LNCAP (cell line): ENCODE measurements around the gene QRSL1.

Experiments
- TF ChIP-seq, protein P1 (sequence below): fragments of 450-650 bp; IDR thresholded peaks from 2 replicates; pipeline ENCODE4 v1.5.1; 2017; ENCODE audit warnings: mild to moderate bottlenecking

The QRSL1 gene

DNA sequence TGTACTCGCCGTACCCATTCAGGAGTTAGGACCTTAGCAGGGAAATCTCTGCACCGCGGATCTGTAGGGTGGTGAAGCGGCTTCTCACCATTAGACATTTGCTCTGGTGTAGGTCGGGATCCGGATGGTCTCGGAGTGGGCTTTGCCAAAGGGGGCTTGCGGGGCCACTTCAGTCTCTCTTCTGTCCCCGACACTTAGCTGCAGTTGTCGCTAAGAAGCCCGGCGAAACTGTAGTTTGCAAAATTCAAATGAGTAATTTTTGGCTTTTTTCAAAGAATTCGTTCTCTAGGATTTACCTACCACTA lies 433 bp downstream of the QRSL1 start:
- TF ChIP-seq, protein P1, sequence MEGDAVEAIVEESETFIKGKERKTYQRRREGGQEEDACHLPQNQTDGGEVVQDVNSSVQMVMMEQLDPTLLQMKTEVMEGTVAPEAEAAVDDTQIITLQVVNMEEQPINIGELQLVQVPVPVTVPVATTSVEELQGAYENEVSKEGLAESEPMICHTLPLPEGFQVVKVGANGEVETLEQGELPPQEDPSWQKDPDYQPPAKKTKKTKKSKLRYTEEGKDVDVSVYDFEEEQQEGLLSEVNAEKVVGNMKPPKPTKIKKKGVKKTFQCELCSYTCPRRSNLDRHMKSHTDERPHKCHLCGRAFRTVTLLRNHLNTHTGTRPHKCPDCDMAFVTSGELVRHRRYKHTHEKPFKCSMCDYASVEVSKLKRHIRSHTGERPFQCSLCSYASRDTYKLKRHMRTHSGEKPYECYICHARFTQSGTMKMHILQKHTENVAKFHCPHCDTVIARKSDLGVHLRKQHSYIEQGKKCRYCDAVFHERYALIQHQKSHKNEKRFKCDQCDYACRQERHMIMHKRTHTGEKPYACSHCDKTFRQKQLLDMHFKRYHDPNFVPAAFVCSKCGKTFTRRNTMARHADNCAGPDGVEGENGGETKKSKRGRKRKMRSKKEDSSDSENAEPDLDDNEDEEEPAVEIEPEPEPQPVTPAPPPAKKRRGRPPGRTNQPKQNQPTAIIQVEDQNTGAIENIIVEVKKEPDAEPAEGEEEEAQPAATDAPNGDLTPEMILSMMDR: no peak

DNA sequence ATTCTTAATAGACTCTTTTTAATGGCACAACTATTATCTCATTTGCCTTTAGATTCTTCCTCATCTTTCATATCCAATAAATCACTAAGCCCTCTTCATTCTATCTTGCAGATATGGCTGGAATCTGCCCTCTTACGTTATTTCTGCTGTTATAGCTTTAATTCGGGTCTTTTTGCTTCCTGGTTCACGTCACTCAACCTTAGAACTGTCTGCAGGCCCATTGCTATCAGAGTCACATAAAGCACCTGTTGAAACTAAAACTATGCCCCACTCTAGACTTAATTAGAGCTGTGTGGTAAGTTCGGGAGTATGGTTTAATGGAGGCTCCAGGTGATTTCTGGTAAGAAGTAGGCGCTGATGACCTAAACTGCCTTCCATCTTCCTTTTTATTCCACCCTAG lies 988 bp downstream of the QRSL1 start:
- TF ChIP-seq, protein P1: no peak

DNA sequence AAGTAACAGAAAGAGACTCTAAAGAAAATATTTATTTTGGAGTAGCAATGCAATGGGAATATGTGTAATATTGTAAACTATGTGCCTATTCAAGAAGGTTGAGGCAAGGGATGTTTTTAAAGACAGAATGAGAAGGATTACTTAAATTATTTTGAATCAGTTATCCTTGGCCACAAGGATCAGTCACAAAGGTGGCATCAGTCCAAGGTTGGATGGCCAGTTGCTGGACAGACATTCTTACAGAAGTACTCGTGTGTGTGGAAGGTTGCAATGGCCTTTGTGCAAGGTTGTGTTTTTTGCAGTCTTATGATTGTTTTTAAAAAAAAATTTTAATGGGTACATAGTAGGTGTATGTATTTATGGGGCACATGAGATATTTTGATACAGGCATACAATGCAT lies 2.0 kb downstream of the QRSL1 start:
- TF ChIP-seq, protein P1: no peak

DNA sequence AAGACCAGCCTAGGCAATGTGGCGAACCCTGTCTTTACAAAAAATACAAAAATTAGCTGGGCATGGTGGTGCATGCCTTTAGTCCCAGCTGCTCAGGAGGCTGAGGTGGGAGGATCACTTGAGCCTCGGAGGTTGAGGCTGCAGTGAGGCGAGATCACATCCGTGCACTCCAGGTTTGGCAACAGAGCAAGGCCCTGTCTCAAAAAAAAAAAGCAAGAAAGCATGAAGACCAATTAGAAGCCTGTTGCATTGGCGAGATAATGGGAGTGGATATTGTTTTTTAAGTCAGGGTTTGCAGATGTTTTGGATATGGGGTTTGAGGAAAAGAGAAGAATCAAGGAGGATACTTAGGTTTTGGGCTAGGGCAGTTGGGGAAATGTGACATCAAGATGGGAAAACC lies 5.2 kb downstream of the QRSL1 start:
- TF ChIP-seq, protein P1: no peak

DNA sequence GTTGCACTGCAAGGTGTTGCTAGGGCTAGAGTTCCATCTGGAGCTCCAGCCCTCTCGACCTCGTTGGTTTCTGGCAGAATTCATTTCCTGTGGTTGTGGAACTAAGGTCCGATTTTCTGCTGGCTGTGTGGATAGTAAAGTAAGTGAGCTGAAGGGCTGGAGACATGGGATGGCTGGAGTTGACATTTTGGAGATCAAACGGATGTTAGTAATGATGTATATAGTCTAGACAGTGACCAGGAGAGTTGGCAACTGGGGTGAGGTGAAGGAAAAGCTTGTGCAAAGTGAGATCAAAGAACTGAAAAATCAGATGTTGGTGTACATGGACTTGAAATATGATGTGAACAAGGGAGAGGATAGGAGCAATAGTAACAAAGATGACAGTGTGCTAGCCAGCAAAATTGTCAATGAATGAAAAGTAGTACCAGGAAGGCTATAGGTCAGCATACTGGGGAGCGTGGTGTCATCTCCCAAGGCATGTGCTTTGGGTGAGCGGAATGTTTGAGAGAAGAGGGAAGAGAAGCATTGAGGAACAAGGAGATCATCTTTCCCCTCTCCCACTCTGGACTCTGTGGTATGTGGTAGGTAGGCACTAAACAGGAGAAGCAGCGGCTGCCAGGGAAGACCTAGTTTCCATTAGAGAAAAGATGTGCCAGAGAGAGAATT lies 7.8 kb downstream of the QRSL1 start:
- TF ChIP-seq, protein P1: no peak

DNA sequence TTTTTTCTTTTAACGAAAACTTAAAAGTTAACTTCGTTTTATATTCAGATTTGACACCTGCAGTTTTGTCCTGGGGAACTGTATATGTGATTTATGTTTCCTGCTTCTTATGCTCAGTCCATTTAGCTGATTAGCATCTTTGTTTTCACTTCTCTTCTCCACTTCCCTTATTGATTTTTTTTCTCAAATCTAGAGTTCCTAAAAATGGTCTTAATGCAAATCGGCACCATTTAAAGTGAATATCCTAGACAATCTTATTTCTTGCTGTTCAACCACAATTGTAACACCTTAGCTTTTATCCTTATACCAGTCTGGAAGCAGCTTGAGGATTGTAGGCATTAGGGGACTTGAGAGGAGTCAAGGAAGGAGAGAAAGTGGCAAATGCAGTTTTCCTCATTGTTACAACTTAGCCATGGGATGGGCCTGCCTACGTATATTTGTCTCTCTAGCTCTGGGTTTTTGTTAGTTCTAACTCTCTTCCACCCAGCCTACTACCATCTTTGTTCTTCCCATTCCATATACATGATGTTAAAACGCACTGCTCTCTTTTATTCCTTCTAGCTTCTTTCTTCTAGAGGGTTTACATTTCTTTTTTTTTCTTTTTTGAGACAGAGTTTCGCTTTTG lies 8.5 kb downstream of the QRSL1 start:
- TF ChIP-seq, protein P1: no peak

DNA sequence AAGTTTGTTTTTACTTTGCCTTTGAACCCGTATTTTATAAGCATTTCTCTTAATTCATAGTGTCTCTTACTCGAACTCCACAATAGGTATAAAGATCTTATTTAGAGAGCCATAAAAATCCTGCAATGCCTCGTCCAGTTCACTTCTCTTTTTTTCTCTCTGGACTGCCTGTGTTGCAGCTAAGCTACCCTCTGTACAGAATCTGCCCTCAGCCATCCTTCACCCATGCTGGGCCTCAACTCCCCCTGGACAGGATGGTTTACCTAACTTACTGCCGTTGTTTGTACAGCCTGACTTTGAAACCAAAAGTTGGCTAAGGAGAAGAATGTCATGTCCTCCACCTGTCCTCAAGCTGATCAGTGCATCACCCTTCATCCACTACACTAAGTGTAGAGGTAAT lies 10.4 kb downstream of the QRSL1 start:
- TF ChIP-seq, protein P1: no peak

DNA sequence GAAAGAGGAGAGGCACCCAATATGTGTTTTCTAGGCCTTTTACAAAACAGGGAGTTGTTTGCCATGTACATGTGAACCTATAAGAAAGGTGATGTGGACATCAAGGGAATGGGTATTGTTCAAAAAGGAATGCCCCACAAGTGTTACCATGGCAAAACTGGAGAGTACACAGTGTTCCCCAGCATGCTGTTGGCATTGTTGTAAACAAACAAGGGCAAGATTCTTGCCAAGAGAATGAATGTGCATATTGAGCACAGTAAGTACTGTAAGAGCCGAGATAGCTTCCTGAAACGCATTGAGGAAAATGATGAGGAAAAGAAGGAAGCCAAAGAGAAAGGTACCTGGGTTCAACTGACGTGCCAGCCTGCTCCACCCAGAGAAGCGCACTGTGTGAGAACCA lies 13.1 kb downstream of the QRSL1 start:
- TF ChIP-seq, protein P1: no peak
